Fibroblast of skin of left quadriceps (primary cell): ENCODE data around the gene MDM4.
A peak's percentile ranks its signal among the peaks of the same experiment; 100 is the strongest.

ENCODE experiments used
- DNase-seq, 2 experiments: peaks; one replicate each; pipeline ENCODE4 v3.0.0-alpha.2; 2013; ENCODE audit warnings: low read depth in 2 of 2

Gene MDM4

GRCh38 chr1:204491655-204492054 lies 24.6 kb upstream of the MDM4 start:
- no peak for DNase-seq

DNA sequence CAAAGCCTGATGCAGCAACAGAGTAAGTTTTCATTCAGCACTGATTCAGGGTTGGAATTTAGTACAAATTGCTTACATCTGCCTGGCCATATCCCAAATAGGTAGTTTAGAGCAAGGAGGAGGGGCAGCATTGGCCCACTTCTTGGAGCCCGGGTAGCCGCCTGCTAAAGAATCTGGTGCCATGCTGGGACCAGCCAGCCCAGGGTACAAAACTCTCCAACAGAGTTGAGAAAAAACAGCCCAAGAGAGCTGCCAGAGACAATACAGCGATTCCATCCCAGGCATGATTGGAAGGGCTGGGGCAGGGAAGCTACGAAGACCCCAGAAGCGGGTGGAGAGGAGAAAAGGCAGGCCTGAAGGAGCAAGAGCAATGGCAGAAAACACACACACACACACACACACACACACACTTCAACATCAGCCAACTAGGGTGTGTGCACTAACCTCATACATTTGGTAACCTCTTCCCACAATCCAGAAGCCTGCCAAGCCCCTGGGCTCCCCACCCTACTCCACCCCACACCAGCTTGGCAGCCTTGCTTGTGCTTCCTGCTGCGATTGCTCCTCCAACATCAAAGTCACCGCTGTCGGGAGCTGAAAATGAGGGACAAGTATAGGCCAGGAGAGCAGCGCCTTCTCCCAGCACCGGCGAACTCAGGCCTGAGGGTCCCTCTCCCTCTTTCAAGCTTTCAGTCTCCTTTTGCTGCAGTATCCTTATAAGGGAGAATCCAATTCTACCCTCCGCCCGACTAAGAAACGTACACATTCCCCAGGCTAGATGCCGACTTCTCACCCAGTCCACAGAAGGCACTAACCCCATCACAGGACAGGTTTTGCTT lies 22.8 kb upstream of the MDM4 start:
- peak in 1 of 2 experiments; percentile 20 for DNase-seq

- DNase-seq: no peak
These were observed 22.3 kb upstream of the MDM4 start for GRCh38 chr1:204493984-204494280.

- DNase-seq: peak in 1 of 2 experiments; percentile 31
These were observed 21.7 kb upstream of the MDM4 start, which contains the start of gene PIK3C2B for GRCh38 chr1:204494281-204495077. TSS of gene PIK3C2B (minus strand) at chr1:204494805. CDS start at chr1:204469802, 25,003 bp downstream.

DNA sequence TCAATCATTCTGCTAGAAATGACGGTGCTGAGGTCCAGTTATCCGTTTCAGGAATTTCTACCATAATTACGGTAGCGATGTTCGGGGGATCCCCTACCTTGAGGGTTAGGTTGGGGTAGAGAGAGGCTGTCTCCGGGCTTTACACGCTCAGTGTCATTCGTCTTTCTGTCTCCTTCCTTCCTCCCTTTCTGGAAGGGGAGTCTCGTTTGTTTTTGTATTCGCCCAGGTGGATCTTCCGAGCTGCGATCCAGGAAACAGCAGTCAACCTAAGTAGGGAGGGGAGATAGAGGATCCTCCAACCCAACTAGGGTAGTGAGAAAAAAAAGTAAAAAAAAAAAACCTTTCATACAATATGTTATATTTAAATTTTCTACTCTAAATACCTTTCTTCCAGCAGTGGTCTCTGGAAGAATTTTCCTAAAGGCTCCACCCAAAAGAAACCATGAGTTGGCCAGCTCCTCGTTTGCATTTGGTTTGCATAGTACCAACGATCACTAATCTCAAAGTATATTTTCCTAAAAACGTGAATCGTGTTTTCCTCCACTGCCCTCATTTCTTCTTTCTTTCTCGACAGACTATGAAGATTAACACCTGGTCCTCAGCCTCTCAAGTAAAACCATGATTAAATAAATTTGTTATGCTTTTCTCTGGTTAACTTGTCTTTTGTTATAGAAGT lies 21.0 kb upstream of the MDM4 start:
- no peak for DNase-seq

GRCh38 chr1:204495777-204496176 lies 20.4 kb upstream of the MDM4 start:
- DNase-seq: no peak

GRCh38 chr1:204498981-204499380 lies 17.2 kb upstream of the MDM4 start:
- DNase-seq: no peak

DNA sequence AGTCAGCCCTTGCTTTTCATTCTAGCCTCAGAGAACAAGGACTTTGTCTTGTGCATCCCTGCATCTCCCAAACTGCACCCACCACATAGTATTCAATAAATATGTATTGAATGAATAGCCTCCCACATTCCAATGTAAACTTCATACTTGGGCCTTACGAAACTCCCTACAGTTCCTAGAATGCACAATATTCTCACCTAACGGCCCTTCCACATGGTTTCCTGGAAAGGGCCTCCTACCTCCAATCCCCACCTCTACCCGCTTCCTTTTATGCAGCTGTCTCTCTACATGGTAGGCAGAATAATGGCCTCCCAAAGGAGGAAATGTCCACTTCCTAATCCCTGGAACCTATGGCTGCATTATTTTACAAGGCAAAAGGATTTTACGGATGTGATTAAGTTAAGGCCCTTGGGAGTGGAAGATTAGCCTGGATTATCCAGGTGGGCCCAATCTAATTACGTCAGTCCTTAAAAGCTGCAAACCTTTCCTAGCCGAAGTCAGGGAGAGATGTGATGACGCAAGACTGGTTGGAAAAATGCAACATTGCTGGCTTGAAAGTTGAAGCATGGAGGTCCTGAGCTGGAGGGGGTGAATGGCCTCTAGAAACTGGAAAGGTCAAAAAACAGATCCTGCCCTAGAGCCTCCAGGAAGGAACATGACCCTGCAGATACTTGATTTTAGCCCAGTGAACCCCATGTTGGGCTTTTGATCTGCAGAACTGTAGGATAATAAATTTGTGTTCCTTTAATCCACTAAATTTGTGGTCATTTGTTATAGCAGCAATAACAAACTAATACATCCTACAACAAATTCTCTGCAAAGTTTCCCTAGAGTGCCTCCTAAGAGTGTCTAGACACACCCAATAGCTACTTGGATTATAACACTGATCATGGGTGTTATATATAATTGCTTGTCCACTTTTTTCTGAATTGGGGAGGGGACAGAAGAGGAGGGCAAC lies 16.4 kb upstream of the MDM4 start:
- DNase-seq: no peak

DNA sequence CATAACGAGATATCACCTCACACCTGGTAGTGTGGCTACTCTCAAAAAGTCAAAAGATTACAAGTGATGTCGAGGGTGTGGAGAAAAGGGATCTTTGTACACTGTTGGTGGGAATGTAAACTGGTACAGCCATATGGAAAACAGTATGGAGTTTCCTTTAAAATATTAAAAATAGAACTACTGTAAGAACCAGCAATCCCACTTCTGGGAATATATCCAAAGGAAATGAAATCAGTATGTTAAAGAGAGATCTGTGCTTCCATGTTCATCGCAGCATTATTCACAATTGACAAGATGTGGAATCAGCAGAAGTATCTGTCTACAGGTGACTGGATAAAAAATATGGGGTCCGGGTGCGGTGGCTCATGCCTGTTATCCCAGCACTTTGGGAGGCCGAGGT lies 14.0 kb upstream of the MDM4 start:
- DNase-seq: peak in 1 of 2 experiments; percentile 27

DNA sequence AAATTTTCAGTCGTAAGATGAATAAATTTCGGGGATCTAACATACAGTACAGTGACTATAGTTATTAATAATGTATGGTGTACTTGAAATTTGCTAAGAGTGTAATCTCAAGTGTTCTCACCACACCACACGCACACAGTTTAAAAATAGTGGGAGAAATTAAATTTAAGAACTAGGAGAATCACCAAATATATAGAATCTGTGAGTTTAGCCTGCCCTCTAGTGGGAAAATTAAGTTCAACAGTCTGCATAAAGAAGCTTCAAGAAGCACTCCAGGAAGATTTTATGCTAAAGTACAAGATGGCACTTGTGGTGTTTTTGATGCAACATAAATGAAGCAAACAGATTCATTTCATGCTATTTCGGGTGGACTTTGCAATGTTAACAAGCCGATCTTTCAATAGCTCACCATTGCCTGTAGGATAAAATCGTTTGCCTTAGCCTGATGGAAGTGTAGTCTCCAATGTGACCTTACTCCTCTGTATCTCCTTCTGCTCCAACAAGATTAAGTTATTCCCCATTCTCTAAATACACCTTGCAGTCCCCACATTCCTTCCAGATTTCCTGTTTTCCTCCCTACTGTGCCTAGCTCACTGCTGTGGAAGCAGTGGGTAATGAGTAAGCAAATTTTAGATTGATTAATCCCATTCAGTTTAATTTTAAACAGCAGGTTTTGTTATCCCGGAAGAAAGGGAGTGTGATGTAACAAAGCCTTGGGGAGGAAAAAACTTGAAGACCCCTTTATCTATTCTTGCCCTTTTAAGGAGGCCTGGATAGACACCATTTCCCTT lies 12.9 kb upstream of the MDM4 start:
- peak; percentile 58 to 62 for DNase-seq

- no peak for DNase-seq
These were observed 12.2 kb upstream of the MDM4 start for GRCh38 chr1:204503913-204504519.

- DNase-seq: no peak
These were observed 10.5 kb upstream of the MDM4 start for GRCh38 chr1:204505674-204506200.

GRCh38 chr1:204506201-204506968 lies 9.8 kb upstream of the MDM4 start:
- peak; percentile 88 to 89 for DNase-seq

DNA sequence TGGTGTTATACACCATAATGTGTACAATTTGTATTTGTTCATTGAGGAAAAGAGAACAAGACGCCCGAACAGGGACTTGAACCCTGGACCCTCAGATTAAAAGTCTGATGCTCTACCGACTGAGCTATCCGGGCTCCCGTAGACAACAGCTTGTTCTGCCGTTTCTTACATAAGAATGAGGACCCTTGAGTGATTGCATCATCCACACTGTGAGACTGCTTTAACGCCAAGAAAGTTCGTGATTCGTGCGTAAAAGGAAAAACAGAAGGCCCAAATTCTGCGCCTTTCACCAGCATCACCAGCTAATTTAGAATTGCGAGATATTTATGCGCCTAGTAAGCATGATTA lies 9.3 kb upstream of the MDM4 start:
- peak; percentile 89 to 93 for DNase-seq

- DNase-seq: peak in 1 of 2 experiments; percentile 42
These were observed 8.7 kb upstream of the MDM4 start for GRCh38 chr1:204507317-204508105.

DNA sequence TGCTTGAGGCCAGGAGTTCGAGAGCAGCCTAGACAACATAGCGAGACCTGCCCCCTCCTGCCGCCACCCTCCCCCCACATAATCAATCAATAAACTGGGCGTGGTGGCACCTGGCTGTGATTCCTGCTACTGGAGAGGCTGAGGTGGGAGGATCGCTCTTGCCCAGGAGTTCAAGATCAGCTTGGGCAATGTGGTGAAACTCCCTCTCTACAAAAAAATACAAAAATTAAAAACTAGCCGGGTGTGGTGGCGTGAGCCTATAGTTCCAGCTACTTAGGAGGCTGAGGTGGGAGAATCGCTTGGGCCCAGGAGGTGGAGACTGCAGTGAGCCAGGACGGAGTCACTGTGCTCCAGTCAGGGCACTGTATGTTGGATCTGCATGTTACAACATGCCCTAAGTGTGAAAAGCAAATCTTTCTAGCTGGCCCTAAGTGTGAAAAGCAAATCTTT lies 7.0 kb upstream of the MDM4 start:
- no peak for DNase-seq

- DNase-seq: no peak
These were observed 4.8 kb upstream of the MDM4 start for GRCh38 chr1:204511366-204511765.

- DNase-seq: no peak
These were observed 3.0 kb upstream of the MDM4 start for GRCh38 chr1:204513117-204513716.
